Measurements from ENCODE around the gene KLB.

Gene KLB

DNA sequence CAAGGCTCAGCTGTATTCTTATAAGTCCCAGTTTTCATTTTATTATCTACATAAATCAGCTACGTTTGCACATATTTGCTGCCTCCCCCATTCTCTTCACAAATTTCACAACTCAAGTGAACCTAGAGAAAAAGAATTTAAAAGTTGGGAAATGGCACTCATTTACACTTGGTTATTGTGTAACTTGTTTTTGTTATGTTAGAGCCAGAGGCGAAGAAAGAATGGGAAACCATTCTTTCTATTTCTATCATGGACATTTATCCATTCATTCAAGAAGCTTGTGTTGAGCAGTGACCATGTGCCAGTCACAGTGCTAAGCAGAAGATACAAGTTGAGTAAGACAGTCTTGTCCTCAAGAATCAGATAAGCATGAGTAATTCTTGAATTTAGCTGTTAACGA is 65.7 kb downstream of the KLB start:
- H3K27ac ChIP-seq, result no peak overlapping the region
- TF ChIP-seq, protein P1, sequence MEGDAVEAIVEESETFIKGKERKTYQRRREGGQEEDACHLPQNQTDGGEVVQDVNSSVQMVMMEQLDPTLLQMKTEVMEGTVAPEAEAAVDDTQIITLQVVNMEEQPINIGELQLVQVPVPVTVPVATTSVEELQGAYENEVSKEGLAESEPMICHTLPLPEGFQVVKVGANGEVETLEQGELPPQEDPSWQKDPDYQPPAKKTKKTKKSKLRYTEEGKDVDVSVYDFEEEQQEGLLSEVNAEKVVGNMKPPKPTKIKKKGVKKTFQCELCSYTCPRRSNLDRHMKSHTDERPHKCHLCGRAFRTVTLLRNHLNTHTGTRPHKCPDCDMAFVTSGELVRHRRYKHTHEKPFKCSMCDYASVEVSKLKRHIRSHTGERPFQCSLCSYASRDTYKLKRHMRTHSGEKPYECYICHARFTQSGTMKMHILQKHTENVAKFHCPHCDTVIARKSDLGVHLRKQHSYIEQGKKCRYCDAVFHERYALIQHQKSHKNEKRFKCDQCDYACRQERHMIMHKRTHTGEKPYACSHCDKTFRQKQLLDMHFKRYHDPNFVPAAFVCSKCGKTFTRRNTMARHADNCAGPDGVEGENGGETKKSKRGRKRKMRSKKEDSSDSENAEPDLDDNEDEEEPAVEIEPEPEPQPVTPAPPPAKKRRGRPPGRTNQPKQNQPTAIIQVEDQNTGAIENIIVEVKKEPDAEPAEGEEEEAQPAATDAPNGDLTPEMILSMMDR (conservative IDR thresholded peaks at IDR 0.05; ENCODE audit: low read depth), result no peak
- ChIA-PET POLR2A (ENCODE audit: low non-redundant PET) (no interaction called here), CTCF (no interaction called here)
- no peak for DNase-seq (ENCODE audit: low spot score)

DNA sequence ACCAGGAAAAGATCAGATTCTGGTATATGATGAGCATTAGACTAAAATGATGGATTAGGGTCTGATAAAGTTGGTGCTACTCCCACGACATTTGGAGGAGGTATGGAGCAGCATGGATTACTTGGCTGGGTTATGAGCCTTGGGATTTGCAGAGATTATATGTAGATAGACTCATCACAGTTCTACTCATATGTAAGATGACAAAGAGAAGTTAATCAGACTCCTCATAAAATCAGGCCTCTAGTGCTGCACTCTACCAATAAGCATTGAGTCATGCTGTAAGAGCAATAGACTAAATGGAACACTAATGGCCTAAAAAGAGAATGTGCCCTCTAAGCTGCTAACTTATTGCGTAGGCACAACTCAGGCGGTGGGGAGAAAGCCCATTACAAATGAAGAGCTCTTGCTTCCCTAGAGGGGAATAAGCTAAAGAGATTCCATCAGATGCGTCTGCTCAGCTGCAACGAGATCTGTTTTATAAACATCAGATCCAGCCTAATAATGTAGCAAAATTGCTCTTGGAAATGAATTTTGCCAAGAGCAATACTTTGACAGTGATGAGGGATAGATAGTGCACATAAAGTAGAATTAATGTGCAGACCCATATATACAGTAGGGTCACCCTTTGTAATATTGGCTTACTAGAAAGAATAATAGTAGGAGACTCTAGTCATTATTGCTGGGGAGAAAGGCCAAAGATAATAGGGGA is 69.6 kb downstream of the KLB start:
- no peak for DNase-seq (ENCODE audit: low spot score)
- ChIA-PET POLR2A (ENCODE audit: low non-redundant PET) (no interaction called here), CTCF (no interaction called here)
- TF ChIP-seq, protein P1 (conservative IDR thresholded peaks at IDR 0.05; ENCODE audit: low read depth), result no peak
- no peak overlapping the region for H3K27ac ChIP-seq

DNA sequence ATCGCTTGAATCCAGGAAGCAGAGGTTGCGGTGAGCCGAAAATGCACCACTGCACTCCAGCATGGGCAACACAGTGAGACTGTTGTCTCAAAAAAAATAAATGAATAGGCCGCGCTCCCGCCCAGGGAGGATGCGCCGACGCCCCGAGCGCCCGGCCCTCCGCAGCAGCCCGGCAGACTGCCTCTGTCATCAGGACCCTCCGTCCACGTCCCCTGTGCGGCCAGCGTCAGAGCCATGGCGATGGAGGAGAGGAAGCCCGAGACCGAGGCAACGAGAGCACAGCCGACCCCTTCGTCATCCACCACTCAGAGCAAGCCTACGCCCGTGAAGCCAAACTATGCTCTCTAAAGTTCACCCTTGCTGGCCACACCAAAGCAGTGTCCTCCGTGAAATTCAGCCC is 73.5 kb downstream of the KLB start:
- ChIA-PET CTCF (interaction anchor here (0.5 to 0.7 kb wide), 3 partner anchors 16 to 152 kb away, joined by 3 to 4 read pairs (median 3); no protein-coding TSS in a partner anchor), POLR2A (ENCODE audit: low non-redundant PET) (no interaction called here)
- no peak for DNase-seq (ENCODE audit: low spot score)
- no peak overlapping the region for H3K27ac ChIP-seq
- TF ChIP-seq, protein P1 (conservative IDR thresholded peaks at IDR 0.05; ENCODE audit: low read depth), result no peak

DNA sequence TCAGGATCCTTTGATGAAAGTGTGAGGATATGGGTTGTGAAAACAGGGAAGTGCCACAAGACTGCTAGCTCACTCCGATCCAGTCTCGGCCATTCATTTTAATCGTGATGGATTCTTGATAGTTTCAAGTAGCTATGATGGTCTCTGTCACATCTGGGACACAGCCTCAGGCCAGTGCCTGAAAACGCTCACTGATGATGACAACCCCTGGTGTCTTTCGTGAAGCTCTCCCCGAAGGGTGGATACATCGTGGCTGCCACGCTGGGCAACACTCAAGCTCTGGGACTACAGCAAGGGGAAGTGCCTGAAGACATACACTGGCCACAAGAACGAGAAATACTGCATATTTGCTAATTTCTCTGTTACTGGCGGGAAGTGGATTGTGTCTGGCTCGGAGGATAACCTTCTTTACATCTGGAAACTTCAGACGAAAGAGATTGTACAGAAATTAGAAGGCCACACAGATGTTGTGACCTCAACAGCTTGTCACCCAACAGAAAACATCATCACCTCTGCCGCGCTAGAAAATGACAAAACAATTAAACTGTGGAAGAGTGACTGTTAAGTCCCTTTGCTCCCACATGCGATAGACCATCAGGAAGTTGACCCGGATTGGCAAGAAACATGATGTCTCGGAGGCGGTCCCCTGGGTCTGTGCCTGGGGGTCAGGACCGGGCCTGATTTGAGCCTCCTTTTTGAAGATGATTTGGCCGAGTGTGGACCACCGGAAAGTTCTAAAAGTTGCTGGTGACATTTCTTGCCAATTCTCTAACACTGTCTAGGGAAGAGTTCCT is 74.4 kb downstream of the KLB start:
- ChIA-PET POLR2A (ENCODE audit: low non-redundant PET) (no interaction called here), CTCF (interaction anchor here (0.6 kb wide), 1 partner anchor 15 kb away, joined by 4 read pairs; no protein-coding TSS in a partner anchor)

DNA sequence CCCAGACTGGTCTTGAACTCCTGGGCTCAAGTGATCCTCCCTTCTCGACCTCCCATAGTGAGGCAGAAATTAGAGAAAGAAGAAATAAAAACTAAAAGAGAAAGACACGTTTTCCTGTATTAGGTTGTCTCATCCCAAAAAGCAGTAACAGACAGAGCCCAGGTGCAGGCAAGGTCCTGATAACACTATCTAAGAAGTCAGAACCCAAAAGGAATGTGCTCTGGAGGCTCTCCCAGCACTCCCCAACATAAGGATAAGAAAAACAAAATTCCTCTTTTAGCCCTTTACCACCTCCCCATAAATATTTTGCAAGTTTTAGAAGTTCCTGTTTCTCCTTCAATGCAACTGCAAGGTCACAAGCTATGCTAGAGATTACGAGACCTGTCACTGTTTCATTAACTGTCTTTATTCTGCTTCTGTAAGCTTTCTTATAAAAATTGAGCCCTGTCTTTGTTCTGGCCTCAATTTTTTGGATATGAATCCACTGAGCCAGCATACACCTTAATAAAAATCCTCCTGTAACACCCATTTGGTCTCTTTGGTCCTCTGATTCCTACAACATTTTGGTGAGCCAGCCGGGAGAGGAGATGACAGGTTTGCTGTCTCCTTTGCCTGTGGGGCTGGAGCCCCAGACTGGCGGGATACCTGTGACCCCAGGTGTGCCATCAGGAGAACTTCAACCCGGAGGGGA is 78.0 kb downstream of the KLB start:
- POLR2A ChIA-PET (ENCODE audit: low non-redundant PET), result no interaction called here
- TF ChIP-seq, protein P1 (conservative IDR thresholded peaks at IDR 0.05; ENCODE audit: low read depth), result no peak
- CTCF ChIA-PET, result interaction anchor here (0.7 kb wide), 2 partner anchors 10 to 279 kb away, joined by 3 to 5 read pairs; no protein-coding TSS in a partner anchor
- no peak overlapping the region for H3K27ac ChIP-seq
- DNase-seq (ENCODE audit: low spot score), result no peak

More for the DNA sequence above, 74.4 kb downstream of the KLB start:
- H3K27ac ChIP-seq, result no peak overlapping the region
- TF ChIP-seq, protein P1 (conservative IDR thresholded peaks at IDR 0.05; ENCODE audit: low read depth), result no peak
- DNase-seq (ENCODE audit: low spot score), result no peak

DNA sequence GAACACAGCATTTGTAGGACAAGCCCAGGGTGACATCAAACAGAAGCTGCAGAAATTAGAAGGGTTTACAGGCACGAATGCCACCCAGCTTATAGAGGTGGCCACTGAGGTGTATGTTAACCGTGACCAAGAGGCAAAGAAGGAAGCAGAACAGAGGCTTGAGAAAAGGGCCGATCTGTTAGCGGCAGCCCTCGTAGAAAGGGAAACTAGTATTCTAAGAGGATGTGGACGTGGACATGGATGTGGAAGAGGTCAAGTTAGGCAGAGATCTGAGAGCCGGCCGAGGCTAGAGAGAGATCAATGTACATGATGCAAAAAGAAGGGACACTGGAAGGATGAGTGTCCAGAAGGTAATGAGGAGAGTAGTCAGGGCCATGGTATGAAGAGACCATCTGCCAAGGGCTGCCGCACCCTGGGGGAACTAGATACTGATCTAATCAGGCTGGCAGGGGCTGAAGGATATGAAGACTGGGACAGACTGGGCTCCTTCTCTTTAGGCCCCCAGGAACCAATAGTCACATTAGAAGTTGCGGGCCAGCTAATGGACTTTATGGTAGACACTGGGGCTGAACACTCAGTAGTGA is 79.6 kb downstream of the KLB start:
- DNase-seq (ENCODE audit: low spot score), result no peak
- no peak overlapping the region for H3K27ac ChIP-seq
- TF ChIP-seq, protein P1 (conservative IDR thresholded peaks at IDR 0.05; ENCODE audit: low read depth), result no peak
- POLR2A ChIA-PET (ENCODE audit: low non-redundant PET), result no interaction called here
- CTCF ChIA-PET, result interaction anchor here (0.8 kb wide), 1 partner anchor 184 kb away, joined by 6 read pairs; no protein-coding TSS in a partner anchor

Data from RWPE1 (cell line).